GM19452 (cell line): ENCODE measurements around the gene SH3RF3.
"Not testable (repeated sequence)": the region's sequence is repeated elsewhere in the genome, so short reads cannot be mapped to it uniquely, and the experiment has no call there.

Experiments
- ATAC-seq: cut with Tn5 transposase; IDR thresholded peaks from one replicate; pipeline ENCODE4 v1.9.1; 2021; ENCODE audit not compliant: unreplicated experiment

SH3RF3 gene

GRCh38 chr2:109117780-109118179 is 11.2 kb upstream of the SH3RF3 start:
- no peak for ATAC-seq

GRCh38 chr2:109118321-109118720 is 10.7 kb upstream of the SH3RF3 start:
- ATAC-seq = no peak

DNA sequence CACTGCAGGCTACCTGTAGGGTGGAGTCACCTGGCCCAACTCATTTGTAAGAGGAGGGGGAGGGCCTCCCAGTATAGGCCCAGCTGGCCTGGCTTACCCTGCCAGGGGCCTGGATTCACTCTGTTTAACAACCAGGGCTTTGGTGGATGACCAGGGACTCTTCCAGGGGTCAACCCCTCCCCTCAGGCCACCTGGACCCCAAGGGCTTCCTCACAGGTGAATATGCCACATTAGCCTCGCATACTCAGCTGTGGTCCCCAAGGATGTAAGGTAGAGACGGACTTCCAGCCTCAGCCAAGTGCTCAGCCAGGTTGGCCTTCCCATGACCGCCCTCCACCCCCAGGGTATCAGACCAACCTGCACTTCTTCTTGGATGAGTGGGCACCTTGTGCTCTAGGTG is 8.8 kb upstream of the SH3RF3 start:
- no peak for ATAC-seq

GRCh38 chr2:109120686-109121085 is 8.3 kb upstream of the SH3RF3 start:
- ATAC-seq = not testable (repeated sequence)

GRCh38 chr2:109123586-109124201 is 5.3 kb upstream of the SH3RF3 start:
- ATAC-seq = no peak

DNA sequence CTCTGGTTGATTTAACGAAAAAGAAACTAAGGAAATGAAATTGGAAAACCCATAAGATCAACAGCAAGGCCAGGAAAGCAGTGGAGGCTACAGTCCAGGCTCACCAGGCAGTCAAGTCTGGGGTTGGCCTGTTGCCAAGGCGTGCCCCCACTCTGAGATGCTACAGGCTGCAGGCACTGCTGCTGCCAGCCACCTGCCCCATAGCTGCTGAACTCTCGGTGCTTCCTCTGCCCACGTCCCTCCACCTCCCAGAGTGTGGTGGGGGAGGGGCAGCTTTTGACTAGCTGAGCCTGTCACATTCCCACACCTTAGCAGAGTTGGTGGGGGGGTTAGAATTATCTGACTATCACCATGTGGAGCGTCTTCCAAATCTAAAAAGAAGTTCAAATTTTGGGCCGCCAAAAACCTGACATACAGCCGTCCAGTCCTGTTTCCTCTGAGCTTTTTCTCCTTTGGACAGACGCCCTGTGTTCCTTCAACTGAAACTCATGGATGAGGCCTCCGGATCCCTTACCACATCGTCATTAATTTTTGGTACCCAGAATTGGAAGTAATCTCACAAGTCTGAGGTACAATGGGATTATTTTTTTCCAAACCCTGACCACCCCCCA is 3.9 kb upstream of the SH3RF3 start:
- ATAC-seq = no peak

DNA sequence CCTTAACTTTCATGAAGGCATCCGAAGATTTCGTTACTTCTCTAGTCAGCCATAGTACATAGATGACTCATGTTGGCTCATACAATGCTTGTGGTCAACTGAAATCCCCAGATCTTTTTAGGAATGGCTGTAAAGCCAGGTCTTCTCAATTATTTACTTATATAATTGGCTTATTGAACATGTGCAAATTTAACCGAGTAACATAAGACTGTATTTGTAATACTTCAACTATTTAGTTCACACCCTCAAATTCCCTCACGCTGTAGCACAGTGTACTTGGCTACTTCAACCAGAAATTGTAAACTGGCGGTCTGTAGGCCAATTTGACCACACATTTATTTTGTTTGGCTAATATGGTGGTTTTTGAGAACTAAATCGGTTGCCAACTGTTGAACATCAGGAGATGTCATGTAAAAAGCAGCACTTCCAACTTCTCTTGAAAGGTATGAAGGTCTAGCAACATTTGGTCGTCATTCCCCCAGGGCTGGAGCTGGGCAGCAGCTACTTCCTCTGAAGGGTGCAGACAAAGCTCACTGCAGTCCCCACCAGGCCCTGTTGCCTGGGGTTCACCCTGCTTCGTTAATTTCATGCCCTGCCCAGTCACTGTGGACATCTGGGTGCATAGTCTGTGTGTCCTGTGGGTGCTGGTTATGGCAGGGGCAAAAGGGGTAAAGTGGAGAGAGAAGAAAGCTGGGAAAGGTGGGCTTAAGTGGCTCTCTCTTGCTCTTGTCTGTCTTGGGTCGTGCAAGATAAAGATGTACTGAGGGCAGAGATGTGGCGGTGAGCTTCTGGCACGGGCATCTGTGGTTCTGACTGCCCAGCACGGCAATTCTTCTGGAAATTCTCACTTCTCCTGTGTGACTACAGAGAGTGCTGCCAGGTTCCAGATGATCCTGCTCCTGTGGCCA is 3.2 kb upstream of the SH3RF3 start:
- no peak for ATAC-seq

DNA sequence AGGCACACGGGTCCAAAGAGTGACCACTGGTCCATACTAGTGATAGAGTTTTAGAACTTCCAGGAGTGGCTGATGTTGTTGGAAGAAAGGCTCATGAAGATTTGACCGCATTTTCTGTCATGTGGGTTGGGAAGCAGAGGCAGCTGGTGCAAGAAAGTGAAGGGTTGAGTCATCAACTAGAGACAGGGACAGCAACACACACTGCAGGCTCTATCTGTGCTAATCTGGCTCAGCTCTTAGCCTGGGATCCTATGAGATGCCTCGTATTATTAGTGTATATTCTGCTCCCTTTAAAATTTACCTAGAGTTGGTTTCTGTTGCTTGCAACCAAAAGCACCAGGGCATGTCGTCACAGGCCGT is 2.5 kb upstream of the SH3RF3 start:
- no peak for ATAC-seq

- ATAC-seq = no peak
Measured at GRCh38 chr2:109127556-109127955, 1.4 kb upstream of the SH3RF3 start.

GRCh38 chr2:109128048-109128615 is 873 bp upstream of the SH3RF3 start:
- ATAC-seq = no peak

GRCh38 chr2:109129356-109129920 is 433 bp downstream of the SH3RF3 start:
- ATAC-seq = no peak

DNA sequence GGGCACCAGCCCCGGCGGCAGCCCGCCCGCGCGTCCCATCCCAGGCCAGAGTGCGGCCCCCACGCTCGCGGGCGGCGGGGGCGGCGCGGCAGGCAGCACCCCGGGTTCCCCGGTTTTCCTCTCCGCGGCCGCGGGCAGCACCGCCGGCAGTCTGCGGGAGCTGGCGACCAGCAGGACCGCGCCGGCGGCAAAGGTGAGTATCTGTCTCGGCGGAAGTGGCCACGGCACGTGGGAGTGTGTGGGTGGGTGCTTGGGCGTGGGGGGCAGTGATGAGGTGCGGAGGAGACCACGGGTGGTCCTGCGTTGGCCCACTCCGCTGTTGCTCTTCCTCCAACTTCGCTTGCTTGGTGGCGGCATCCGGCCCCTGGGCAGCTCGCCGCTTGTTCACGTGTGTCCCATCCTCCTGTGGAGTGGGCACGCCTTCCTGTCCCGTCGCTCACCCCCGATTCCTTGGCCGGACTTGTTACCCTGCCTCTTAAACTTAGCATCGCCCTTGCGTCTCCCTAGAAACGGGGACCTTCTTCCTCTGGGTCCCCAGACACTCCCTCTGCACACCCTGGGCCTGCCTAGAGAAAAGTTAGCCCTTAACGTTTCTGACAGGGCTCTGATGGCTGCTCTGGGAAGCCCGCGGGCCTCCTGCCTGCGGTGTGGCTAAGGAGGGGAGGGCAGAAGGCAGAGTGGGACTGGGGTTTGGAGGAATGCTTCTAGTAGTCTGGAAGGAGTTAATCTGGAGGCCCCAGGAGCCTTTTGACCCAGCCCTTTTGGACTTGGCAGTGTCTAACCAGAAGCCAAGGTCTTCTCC is 1.1 kb downstream of the SH3RF3 start:
- no peak for ATAC-seq

- no peak for ATAC-seq
Measured at GRCh38 chr2:109130723-109130995, 1.7 kb downstream of the SH3RF3 start.

GRCh38 chr2:109131777-109132176 is 2.8 kb downstream of the SH3RF3 start:
- ATAC-seq = no peak

DNA sequence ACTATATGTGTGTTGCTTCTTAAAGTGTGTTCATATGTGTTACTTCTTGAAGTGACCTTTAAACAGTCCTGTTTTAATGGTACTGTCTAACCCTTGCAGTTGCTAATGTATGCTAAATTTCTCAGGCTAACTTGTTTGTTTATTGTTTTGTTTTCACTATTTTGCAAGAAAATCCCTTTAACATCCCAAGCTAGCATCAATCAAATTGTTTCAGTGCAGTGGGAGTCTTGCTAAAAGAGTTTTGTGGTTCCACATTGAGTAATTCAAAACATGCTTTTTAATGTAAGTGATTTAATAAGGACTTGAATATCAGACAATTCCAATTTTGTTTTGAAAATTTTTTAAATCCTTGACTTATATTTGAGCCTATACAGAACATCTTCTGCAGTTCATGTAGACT is 3.6 kb downstream of the SH3RF3 start:
- ATAC-seq = no peak

DNA sequence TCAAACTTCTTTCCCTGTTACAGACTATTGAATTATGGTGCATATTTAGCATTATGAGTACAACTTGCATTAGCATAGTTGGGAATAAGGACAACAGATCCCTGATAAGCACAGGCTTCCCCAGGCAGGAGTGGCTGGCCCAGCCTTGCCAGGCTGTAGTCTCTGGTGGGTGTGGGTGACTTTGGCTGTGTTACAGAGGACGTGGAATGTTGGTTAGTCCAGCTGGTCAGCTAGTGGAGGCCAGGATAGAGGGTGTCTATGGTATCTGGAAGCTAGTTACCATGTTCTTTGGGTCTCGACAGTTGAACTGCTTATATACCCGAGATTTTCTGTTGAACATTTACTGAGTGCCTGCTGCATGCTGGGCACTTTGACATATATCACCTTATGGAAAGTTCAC is 4.7 kb downstream of the SH3RF3 start:
- ATAC-seq = no peak

DNA sequence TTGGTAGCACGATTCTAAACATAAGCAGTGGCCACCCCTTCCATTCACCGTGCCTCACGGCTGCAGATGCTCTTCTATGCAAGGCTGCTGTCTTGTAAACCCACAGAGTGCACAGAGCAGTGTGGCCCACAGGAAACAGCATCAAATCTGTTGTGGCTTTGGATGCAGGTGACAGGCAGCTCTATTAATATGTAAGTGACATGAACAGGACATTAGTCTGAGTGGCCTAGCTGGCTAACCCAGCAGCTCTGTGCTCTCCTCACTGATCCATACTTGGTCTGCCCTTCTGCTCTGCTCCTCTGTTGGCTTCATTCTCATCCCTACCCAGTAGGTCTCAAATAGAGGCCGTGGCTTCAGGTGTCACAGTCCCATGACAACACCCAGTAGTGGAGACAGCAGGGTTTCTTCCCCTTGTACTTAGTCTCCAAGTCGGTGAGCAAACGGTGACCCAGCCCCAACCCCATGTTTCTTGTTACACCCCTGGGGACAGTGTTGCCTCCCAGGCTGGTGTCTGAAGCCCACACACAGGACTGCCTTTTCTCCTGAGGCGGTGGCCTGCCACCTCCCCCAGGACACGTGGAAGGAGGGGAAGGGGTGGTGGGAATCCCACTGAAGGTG is 5.8 kb downstream of the SH3RF3 start:
- peak; percentile 91 for ATAC-seq

GRCh38 chr2:109135359-109136197 is 6.6 kb downstream of the SH3RF3 start:
- ATAC-seq = no peak

DNA sequence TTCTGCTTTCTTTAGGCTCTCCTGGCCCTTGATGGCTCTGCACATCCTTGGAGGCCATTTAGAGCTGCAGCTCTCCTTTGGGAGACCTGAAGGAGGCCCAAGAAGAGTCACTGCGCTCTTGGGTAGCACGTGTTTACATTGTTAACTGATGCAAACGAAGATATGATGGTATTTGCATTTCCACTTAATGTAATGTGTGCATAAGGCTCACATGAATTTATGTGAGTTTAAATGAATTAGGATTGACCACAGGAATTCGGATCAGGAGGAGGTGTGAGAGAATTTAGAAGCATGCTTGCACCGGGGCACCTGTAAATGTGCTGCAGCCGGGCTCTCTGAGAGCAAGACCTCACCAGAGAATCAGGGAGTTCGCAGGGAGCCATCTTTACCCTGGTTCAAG is 7.5 kb downstream of the SH3RF3 start:
- ATAC-seq = no peak

DNA sequence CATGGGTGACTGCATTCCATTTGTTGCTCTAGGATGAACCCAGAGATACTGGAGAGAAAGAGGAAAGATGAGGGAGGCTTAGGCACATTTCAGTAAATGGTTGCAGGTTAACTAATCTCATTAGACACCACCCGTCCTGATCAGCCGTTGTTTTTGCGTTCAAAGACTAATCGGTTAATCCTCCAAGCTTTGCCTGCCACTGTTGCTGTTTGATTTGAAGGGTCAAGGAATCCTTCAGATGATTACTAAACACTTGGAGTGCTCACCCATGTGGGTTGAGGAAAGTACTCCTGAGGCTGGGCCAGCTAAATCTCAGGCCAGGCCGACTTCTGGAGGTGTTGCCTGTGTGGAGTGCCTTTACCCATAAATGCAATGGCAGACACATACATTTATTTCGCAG is 8.6 kb downstream of the SH3RF3 start:
- ATAC-seq = no peak
